Measurements from ENCODE around the gene ZNF280D.
"Not testable (repeated sequence)": the region's sequence is repeated elsewhere in the genome, so short reads cannot be mapped to it uniquely, and the experiment has no call there.

GRCh38 chr15:56709502-56709901 lies 23.8 kb downstream of the ZNF280D start:
- not testable (repeated sequence) for TF ChIP-seq CTCF, POLR2A (IDR thresholded peaks at IDR 0.05)

All from adrenal gland (tissue), 5 donors.